Left lung (tissue), 10 donors: Measurements from ENCODE around the gene RHOD. TPM values are rescaled to one million over a fixed set of nuclear protein-coding genes. Genes with fewer than 3 reads are reported as not detected.

ENCODE experiments used
- ATAC-seq: fragments of 200-7000 bp; cut with Tn5 transposase; one replicate; pipeline ENCODE4 v1.9.1; 2020; ENCODE audit warnings: moderate library complexity
- DNase-seq, 4 donors: peaks; one replicate each; pipeline ENCODE4 v3.0.0-alpha.2; 2013 to 2020
- H3K27ac ChIP-seq, 2 donors: fragments of 200-600 bp; sonication (generic) in 1 of 2; one replicate each; pipeline versions ENCODE4 v1.5.0 to v1.8.0; 2020 to 2021
- H3K27me3 ChIP-seq, 2 donors: fragments of 200-600 bp; sonication (generic) in 1 of 2; one replicate each; pipeline versions ENCODE4 v1.5.0 to v1.8.0; 2020 to 2021
- H3K36me3 ChIP-seq, 2 donors: fragments of 200-600 bp; sonication (generic) in 1 of 2; one replicate each; pipeline versions ENCODE4 v1.5.0 to v1.8.0; 2020 to 2021
- H3K4me1 ChIP-seq, 2 donors: fragments of 200-600 bp; one replicate each; pipeline ENCODE4 v1.8.0; 2021
- H3K4me3 ChIP-seq, 2 donors: fragments of 200-600 bp; sonication (generic) in 1 of 2; one replicate each; pipeline versions ENCODE4 v1.5.0 to v1.8.0; 2020 to 2021; ENCODE audit warnings: mild to moderate bottlenecking in 1 of 2
- H3K9me3 ChIP-seq, 2 donors: fragments of 200-600 bp; sonication (generic) in 1 of 2; one replicate each; pipeline versions ENCODE4 v1.5.0 to v1.8.0; 2020 to 2021
- intact Hi-C, 2 donors: fragments of 100-400 bp; cut with DNase I; formaldehyde crosslinking; loops; one replicate each; pipeline versions ENCODE4 v1.11.2 to v1.14.2; 2022
- polyA plus RNA-seq, 6 donors: library from polyadenylated mRNA; unstranded; fragments of 120-200 nt; gene quantifications; one replicate each; pipeline ENCODE4 v1.2.1, GENCODE V29; 2013; ENCODE audit not compliant: insufficient read length in 6 of 6
- total RNA-seq, 2 donors: library from RNA; stranded (reverse); fragmentation: NEBNext Ultra II Directional; extraction: Animal tissue kit (Norgen Biotek cat#: 25700); gene quantifications; one replicate each; pipeline ENCODE4 v1.2.1, GENCODE V29; 2021
- TF ChIP-seq, protein P1 (sequence below), 2 donors: fragments of 200-600 bp; sonication (generic) in 1 of 2; IDR thresholded peaks; one replicate each; pipeline versions ENCODE4 v1.5.0 to v1.8.0; 2021; ENCODE audit warnings: antibody characterized with exemption in 2 of 2
- donor health status: DM: no; HTN: yes; CAD: no.
- donor health status: DM: no; HTN: no; CAD: no.

The RHOD gene
- total and polyA plus RNA-seq, 8 donors: 9.1 to 37.6 (median 10.2) TPM

DNA sequence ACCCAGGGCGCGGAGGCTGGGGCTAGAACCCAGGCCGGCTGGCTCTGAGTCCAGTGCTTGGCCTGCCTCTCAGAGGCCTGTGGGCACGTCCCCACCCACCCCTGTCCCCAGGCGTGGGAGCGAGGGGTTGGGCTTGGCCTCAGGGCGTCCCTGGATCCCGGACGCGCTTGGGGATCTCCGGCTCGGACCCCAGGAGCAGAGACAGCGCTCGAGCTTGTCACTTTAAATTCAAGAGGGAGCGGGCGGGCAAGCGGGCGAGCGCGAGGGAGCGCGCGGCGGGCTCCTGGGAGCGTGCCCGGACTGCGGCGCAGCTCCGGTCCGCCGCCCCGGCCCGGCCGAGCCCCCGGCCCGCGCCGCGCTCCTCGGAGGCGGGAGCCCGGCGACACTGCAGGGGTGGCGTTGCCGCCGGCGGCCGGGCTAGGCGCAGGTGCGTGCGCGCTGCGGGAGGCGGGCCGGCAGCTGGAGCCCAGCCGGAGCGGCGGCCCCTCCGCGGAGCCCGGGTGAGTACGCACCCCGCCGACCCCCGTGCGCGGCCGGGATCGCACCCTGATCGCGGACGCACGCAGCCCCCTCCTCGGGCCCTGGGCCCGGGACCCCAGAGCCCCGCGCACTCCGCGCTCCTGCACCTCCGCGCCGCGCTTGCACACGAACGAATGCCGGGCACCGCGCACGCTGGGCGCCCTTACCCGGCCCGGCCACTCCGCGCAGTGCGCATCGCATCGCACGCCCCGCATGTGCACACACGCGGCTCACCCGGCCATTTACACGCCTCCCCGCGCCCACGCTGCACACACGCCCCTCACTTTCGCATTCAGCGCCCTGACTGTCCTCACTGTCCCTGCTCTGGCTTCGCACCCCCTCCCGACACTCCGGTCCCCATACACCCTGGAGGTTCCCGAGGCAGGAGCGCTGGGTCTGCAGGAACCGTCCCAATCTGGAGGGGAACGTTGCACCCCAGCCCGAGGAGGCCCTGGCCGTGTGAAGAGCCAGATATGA is 33.4 kb upstream of the RHOD start, which contains the start of gene SYT12:
TSS of gene SYT12 (plus strand) at position 174 of the 996 bp plus-strand sequence. CDS start 7,011 bp downstream, outside the sequence.
- TF ChIP-seq, protein P1, sequence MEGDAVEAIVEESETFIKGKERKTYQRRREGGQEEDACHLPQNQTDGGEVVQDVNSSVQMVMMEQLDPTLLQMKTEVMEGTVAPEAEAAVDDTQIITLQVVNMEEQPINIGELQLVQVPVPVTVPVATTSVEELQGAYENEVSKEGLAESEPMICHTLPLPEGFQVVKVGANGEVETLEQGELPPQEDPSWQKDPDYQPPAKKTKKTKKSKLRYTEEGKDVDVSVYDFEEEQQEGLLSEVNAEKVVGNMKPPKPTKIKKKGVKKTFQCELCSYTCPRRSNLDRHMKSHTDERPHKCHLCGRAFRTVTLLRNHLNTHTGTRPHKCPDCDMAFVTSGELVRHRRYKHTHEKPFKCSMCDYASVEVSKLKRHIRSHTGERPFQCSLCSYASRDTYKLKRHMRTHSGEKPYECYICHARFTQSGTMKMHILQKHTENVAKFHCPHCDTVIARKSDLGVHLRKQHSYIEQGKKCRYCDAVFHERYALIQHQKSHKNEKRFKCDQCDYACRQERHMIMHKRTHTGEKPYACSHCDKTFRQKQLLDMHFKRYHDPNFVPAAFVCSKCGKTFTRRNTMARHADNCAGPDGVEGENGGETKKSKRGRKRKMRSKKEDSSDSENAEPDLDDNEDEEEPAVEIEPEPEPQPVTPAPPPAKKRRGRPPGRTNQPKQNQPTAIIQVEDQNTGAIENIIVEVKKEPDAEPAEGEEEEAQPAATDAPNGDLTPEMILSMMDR (IDR thresholded peaks at IDR 0.05): no peak
- H3K9me3 ChIP-seq: no peaks in the 10 kb centered on the region
- peaks cover 12 to 21% of the 10 kb centered on the region in 2 donors for H3K4me1 ChIP-seq
- ATAC-seq: peak; percentile 25
- peaks cover 20 to 62% of the 10 kb centered on the region in 2 donors for H3K27me3 ChIP-seq
- peak in 1 of 4 donors; percentile 12 for DNase-seq
- no peaks in the 10 kb centered on the region for H3K36me3 ChIP-seq
- intact Hi-C loops: no loop called here
- H3K27ac ChIP-seq: no peak within 1 kb of the TSS
- H3K4me3 ChIP-seq: peak within 1 kb of the TSS; percentile 11 to 18

DNA sequence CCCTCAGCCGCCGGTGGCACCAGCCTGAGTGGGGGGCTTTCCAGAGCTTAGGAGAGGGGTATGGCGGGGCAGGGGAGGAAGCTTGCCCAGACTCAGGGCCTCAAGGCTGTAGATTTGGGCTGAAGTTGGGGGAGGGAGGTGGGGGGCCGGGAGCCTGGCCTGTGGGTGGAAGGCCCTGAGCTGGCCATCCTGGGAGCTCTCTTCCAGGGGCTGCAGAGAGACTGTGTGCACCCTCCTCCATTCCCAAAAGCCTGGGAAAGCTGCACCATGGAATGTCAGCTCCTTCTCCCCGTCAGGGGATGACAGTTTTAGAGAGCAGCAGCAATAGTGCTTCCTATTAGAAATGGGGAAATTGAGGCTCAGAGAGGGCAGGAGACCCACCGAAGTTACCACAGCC is 32.7 kb upstream of the RHOD start:
- peaks cover 20 to 62% of the 10 kb centered on the region in 2 donors for H3K27me3 ChIP-seq
- H3K4me1 ChIP-seq: peaks cover 12 to 21% of the 10 kb centered on the region in 2 donors
- intact Hi-C loops: no loop called here
- no peaks in the 10 kb centered on the region for H3K36me3 ChIP-seq
- H3K27ac ChIP-seq: no peak overlapping the region
- TF ChIP-seq, protein P1 (IDR thresholded peaks at IDR 0.05): no peak
- H3K4me3 ChIP-seq: no peak overlapping the region
- H3K9me3 ChIP-seq: no peaks in the 10 kb centered on the region
- ATAC-seq (no peak), DNase-seq (no peak)

DNA sequence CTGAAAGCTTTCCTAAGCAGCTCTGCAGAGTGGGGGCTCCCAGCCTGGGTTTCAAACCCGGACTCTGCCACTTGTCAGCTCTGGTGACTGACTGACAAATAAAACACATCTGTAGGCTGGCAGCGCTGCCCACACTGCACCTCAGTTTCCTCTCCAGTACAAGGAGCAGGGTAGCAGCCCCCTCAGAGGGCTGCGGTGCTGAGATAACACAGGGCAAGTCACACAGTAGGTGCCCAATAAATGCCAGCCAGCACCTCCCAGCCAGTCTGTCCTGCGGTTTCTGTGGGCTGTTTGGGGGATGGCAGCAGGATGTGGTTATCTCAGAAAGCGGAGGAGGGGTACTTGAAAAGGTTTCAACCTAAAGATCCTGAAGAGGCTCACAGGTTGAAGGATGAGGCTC is 32.2 kb upstream of the RHOD start:
- TF ChIP-seq, protein P1 (IDR thresholded peaks at IDR 0.05): no peak
- Histone ChIP-seq H3K4me3 (no peak overlapping the region), H3K9me3 (no peaks in the 10 kb centered on the region), H3K36me3 (no peaks in the 10 kb centered on the region), H3K27me3 (peaks cover 20 to 66% of the 10 kb centered on the region in 2 donors), H3K27ac (no peak overlapping the region), H3K4me1 (peaks cover 12 to 21% of the 10 kb centered on the region in 2 donors)
- no peak for ATAC-seq
- DNase-seq: no peak
- intact Hi-C loops: no loop called here

DNA sequence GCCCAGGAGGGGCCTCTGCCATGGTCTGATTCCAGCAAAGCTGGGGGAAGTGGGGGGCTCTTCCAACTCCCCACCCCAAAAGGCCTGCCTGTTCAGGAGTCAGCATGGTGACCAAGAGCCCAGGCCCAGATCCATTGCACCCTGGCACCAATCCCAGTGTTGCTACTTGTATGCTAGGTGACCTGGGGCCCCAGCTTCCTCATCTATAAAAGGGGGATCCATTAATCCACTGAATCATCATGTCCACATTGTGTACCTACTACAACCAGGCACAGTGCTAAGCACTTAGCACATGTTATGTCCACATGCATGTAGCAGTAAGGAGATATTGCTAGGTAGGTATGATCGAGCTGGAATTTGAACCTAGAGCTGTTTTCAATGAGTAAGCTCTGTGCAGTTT is 31.7 kb upstream of the RHOD start:
- no peak for DNase-seq
- no peak for ATAC-seq
- H3K4me1 ChIP-seq: peaks cover 12 to 21% of the 10 kb centered on the region in 2 donors
- no peaks in the 10 kb centered on the region for H3K9me3 ChIP-seq
- H3K4me3 ChIP-seq: no peak overlapping the region
- TF ChIP-seq, protein P1 (IDR thresholded peaks at IDR 0.05): no peak
- peaks cover 20 to 69% of the 10 kb centered on the region in 2 donors for H3K27me3 ChIP-seq
- H3K27ac ChIP-seq: no peak overlapping the region
- H3K36me3 ChIP-seq: no peaks in the 10 kb centered on the region
- intact Hi-C loops: no loop called here

DNA sequence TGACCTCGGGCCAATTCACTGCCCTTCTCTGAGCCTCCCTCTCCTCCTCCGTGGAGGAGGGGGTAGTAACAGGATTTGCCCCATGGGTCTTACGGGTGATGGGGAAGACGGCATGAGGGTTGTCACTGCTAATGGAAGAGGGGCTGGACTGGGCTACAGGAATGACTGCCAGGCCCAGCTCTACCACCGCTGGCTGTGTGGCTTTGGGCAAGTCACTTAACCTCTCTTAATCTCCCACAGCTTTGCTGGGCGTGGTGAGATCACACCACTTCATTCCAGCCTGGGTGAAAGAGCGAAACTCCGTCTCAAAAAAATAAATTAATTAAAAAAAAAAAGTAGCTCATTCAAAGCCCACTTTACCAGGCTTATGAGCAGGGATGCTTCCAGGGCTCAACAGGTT is 30.9 kb upstream of the RHOD start:
- Histone ChIP-seq H3K27ac (no peak overlapping the region), H3K9me3 (no peaks in the 10 kb centered on the region), H3K4me3 (no peak overlapping the region), H3K27me3 (peaks cover 20 to 76% of the 10 kb centered on the region in 2 donors), H3K4me1 (peaks cover 12 to 21% of the 10 kb centered on the region in 2 donors), H3K36me3 (no peaks in the 10 kb centered on the region)
- intact Hi-C loops: no loop called here
- TF ChIP-seq, protein P1 (IDR thresholded peaks at IDR 0.05): no peak
- no peak for DNase-seq
- no peak for ATAC-seq
